ENCODE results near the gene TMEM87B. TPM values are rescaled to one million over a fixed set of nuclear protein-coding genes. Genes with fewer than 3 reads are reported as not detected.

TMEM87B gene
- total RNA-seq, 2 experiments from 2014 or later: 11.4 to 12.2 TPM

- DNase-seq (no peak), ATAC-seq (no peak)
- Mint-ChIP-seq H3K27ac (no peak overlapping the region), H3K9me3 (no peaks in the 10 kb centered on the region), H3K27me3 (no peaks in the 10 kb centered on the region), H3K4me3 (no peak overlapping the region), H3K4me1 (ENCODE audit: low read depth) (peaks cover 8% of the 10 kb centered on the region), H3K36me3 (ENCODE audit: low read depth) (no peaks in the 10 kb centered on the region)
- ChIA-PET CTCF (interaction anchor here (1.0 to 3.4 kb wide), 5 partner anchors 14 to 166 kb away, joined by 3 to 15 read pairs (median 5); partner anchors contain the start of gene ANAPC1), POLR2A (no interaction called here)
- TF ChIP-seq, protein P1, sequence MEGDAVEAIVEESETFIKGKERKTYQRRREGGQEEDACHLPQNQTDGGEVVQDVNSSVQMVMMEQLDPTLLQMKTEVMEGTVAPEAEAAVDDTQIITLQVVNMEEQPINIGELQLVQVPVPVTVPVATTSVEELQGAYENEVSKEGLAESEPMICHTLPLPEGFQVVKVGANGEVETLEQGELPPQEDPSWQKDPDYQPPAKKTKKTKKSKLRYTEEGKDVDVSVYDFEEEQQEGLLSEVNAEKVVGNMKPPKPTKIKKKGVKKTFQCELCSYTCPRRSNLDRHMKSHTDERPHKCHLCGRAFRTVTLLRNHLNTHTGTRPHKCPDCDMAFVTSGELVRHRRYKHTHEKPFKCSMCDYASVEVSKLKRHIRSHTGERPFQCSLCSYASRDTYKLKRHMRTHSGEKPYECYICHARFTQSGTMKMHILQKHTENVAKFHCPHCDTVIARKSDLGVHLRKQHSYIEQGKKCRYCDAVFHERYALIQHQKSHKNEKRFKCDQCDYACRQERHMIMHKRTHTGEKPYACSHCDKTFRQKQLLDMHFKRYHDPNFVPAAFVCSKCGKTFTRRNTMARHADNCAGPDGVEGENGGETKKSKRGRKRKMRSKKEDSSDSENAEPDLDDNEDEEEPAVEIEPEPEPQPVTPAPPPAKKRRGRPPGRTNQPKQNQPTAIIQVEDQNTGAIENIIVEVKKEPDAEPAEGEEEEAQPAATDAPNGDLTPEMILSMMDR (IDR thresholded peaks at IDR 0.05): no peak
- intact Hi-C loops (cut with micrococcal nuclease): loop anchor here (10.0 kb wide), 1 partner anchor 204 kb away; the partner anchor contains the start of gene ZC3H8
These were observed 4.8 kb upstream of the TMEM87B start for GRCh38 chr2:112050316-112050715.

DNA sequence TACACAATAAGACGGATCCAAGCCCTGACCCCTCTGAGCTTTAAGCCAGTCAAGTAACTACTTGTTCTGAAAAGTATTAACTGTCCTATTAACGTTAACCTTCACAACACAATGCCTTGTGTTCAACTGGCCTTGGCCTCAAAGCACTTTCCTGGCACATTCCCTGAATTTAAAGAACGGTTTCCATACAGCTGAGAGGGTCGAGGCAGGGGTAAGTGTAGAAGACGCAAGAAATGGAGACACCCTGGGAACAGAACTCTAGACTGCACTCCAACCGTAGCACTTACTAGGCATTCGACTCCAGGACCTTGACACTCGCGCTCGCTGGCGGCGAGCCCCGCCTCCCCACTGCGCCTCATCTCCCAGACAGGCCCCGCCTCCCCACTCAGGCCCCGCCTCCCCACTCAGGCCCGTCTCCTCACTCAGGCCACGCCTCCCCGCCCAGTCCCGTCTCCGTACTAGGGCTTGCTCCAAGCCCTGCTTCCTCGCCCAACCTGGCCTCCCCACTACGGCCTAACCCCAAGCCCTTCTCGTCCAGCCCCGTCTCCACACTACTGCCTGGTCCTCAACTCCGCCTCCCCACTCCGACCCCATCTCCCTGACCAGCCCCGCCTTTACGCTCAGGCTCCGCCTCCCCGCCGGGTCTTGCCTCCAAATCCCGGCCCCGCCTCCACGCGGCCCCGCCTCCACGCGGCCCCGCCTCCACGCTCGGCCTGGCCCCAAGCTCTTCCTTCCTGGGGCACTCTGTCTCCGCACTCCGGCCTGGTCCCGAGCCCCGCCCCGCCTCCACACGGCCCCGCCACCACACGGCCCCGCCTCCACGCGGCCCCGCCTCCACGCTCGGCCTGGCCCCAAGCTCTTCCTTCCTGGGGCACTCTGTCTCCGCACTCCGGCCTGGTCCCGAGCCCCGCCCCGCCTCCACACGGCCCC is 887 bp upstream of the TMEM87B start:
- ATAC-seq (peak; percentile 74), DNase-seq (peak; percentile 99)
- Mint-ChIP-seq H3K27me3 (no peaks in the 10 kb centered on the region), H3K4me1 (ENCODE audit: low read depth) (peaks cover 29% of the 10 kb centered on the region), H3K4me3 (peak overlapping the region; percentile 81), H3K9me3 (no peaks in the 10 kb centered on the region), H3K27ac (peak overlapping the region; percentile 96), H3K36me3 (ENCODE audit: low read depth) (peaks cover 4% of the 10 kb centered on the region)
- intact Hi-C loops (cut with micrococcal nuclease): loop anchor here (10.0 kb wide), 1 partner anchor 201 kb away; the partner anchor contains the start of gene ZC3H8
- ChIA-PET POLR2A (no interaction called here), CTCF (interaction anchor here (0.6 to 3.4 kb wide), 4 partner anchors 157 to 170 kb away, joined by 3 to 11 read pairs (median 5); partner anchors contain the start of gene ANAPC1)
- TF ChIP-seq, protein P1 (IDR thresholded peaks at IDR 0.05): no peak

DNA sequence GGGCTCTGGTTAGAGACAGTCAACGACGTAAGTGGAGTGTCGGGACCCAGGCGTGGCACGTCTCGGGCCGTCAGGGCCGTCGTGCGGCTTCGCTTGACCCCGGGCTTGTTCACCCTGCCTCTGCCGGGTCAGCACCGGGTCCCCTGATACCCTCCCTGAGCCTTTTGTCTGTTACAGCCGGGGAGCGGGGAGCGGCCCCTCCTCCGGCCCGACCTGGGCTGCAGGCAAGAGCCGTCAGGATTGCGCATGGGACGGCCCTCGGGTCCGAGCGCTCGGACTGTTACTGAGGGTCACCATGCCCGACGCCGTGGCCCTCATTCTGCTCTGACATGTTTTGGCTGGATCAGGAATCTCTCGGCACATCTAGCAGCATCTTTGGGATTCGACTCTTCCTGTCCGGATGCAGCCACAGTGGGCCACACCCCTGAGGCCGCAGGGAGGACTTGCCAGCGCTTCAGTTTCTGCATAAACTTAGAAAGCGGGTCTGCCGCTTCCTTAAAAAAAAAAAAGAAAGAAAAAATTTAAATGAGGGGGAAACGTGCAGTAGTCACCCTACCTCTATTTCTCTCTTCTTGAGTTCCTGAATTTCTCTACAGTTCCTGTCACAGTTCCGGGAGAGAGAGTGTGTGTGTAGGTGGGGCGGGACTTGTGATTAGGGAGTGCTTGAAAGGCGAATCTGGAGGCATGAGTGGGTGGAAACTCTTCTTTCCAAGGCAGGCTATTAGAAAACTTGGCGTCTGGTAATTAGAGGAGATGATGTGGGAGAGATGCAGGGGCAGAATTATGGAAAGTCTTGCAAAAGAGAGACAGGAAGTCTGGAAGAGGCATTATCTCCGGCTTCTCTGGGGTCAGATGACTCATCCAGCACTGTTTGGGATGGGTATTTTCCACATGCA is 909 bp downstream of the TMEM87B start:
- H3K4me3 Mint-ChIP-seq: peak overlapping the region; percentile 79
- H3K27me3 Mint-ChIP-seq: no peaks in the 10 kb centered on the region
- DNase-seq (peak; percentile 54), ATAC-seq (no peak)
- peaks cover 29% of the 10 kb centered on the region for H3K4me1 Mint-ChIP-seq (ENCODE audit: low read depth)
- TF ChIP-seq, protein P1 (IDR thresholded peaks at IDR 0.05): no peak
- peak overlapping the region; percentile 89 for H3K27ac Mint-ChIP-seq
- peaks cover 10% of the 10 kb centered on the region for H3K36me3 Mint-ChIP-seq (ENCODE audit: low read depth)
- ChIA-PET CTCF (no interaction called here), POLR2A (interaction anchor here (1.0 kb wide), 2 partner anchors 50 to 199 kb away, joined by 4 to 5 read pairs; partner anchors contain the start of gene ZC3H8)
- no peaks in the 10 kb centered on the region for H3K9me3 Mint-ChIP-seq
- intact Hi-C loops (cut with micrococcal nuclease): loop anchor here (10.0 kb wide), 1 partner anchor 199 kb away; the partner anchor contains the start of gene ZC3H8

DNA sequence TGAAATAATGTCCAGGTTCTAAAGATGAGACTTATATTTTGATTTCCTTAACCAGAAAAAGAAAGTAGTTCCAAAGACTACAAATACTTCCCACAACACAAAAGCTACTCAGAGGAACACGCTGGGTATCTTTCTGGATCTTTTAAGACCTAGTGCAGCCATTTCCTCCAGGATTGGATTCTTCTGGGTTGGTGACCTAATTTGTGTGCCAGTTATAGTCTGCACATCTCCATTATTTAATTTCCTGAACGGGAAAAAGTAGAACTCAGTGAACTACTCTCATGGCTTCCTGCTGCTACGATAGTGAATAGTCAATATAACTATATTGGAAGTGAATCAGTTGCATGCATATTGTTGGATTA is 1.5 kb downstream of the TMEM87B start:
- H3K4me3 Mint-ChIP-seq: peak overlapping the region; percentile 79
- peaks cover 33% of the 10 kb centered on the region for H3K4me1 Mint-ChIP-seq (ENCODE audit: low read depth)
- H3K9me3 Mint-ChIP-seq: no peaks in the 10 kb centered on the region
- POLR2A ChIA-PET: no interaction called here
- intact Hi-C loops (cut with micrococcal nuclease): loop anchor here (10.0 kb wide), 1 partner anchor 198 kb away; the partner anchor contains the start of gene ZC3H8
- H3K36me3 Mint-ChIP-seq (ENCODE audit: low read depth): peaks cover 16% of the 10 kb centered on the region
- TF ChIP-seq, protein P1 (IDR thresholded peaks at IDR 0.05): no peak
- peak overlapping the region; percentile 89 for H3K27ac Mint-ChIP-seq
- CTCF ChIA-PET: no interaction called here
- no peak for DNase-seq
- no peaks in the 10 kb centered on the region for H3K27me3 Mint-ChIP-seq
- no peak for ATAC-seq

Data from activated CD8-positive, alpha-beta T cell treated with anti-CD3 and anti-CD28 coated beads for 36 hours (primary cell).